GM23338 (cell line): ENCODE data around the gene KIF20B. TPM values are rescaled to one million over a fixed set of nuclear protein-coding genes. Genes with fewer than 3 reads are reported as not detected.

Experiments
- ATAC-seq: fragments of 200-7000 bp; cut with Tn5 transposase; 3 replicates; pipeline ENCODE4 v1.9.1; 2020
- DNase-seq: peaks from one replicate; pipeline ENCODE4 v3.0.0-alpha.2; 2015; ENCODE audit warnings: low spot score
- H2AFZ ChIP-seq: fragments of 200-600 bp; sonication (generic); 2 replicates; pipeline ENCODE4 v1.8.0; 2016; ENCODE audit warnings: antibody characterized with exemption, mild to moderate bottlenecking, moderate library complexity
- H3F3A ChIP-seq: fragments of 200-600 bp; sonication (generic); replicated peaks from 2 replicates; pipeline ENCODE4 v1.8.0; 2017; ENCODE audit warnings: antibody characterized with exemption, mixed run types, low read depth
- H3K27ac ChIP-seq: fragments of 200-600 bp; sonication (generic); 2 replicates; pipeline ENCODE4 v1.6.1; 2016; ENCODE audit warnings: low read depth
- H3K27me3 ChIP-seq: fragments of 200-600 bp; sonication (generic); 2 replicates; pipeline ENCODE4 v1.8.0; 2016; ENCODE audit warnings: mild to moderate bottlenecking, mixed run types, moderate library complexity; ENCODE audit not compliant: insufficient read depth
- H3K36me3 ChIP-seq: fragments of 200-600 bp; sonication (generic); 2 replicates; pipeline ENCODE4 v1.8.0; 2016; ENCODE audit warnings: mild to moderate bottlenecking; ENCODE audit not compliant: insufficient read depth
- H3K4me1 ChIP-seq: fragments of 200-600 bp; sonication (generic); 2 replicates; pipeline ENCODE4 v1.8.0; 2016; ENCODE audit warnings: mild to moderate bottlenecking, moderate library complexity; ENCODE audit not compliant: insufficient read depth
- H3K4me2 ChIP-seq: fragments of 200-600 bp; sonication (generic); 2 replicates; pipeline ENCODE4 v1.7.1; 2017; ENCODE audit warnings: mixed run types
- H3K4me3 ChIP-seq: fragments of 200-600 bp; sonication (generic); 2 replicates; pipeline ENCODE4 v1.6.1; 2016; ENCODE audit warnings: mixed run types
- H3K79me2 ChIP-seq: fragments of 200-600 bp; sonication (generic); replicated peaks from 2 replicates; pipeline ENCODE4 v1.8.0; 2017; ENCODE audit warnings: mild to moderate bottlenecking; ENCODE audit not compliant: insufficient read depth
- H3K9me2 ChIP-seq: fragments of 200-600 bp; sonication (generic); 2 replicates; pipeline ENCODE4 v1.8.0; 2017; ENCODE audit not compliant: insufficient read depth
- H4K20me1 ChIP-seq: fragments of 200-600 bp; sonication (generic); replicated peaks from 2 replicates; pipeline ENCODE4 v1.8.0; 2017; ENCODE audit warnings: mild to moderate bottlenecking; ENCODE audit not compliant: insufficient read depth
- H3K27ac Mint-ChIP-seq: 2 replicates; pipeline ENCODE4 v1.8.0; 2020; ENCODE audit warnings: inconsistent platforms, mild to moderate bottlenecking, moderate library complexity, mixed read lengths
- H3K27me3 Mint-ChIP-seq: 3 replicates; pipeline ENCODE4 v1.8.0; 2022; ENCODE audit warnings: low read depth, mild to moderate bottlenecking, moderate library complexity, mixed read lengths, inconsistent platforms; ENCODE audit not compliant: insufficient read depth, poor library complexity
- H3K36me3 Mint-ChIP-seq: 3 replicates; pipeline ENCODE4 v1.8.0; 2021; ENCODE audit warnings: low read depth, mild to moderate bottlenecking, inconsistent platforms, moderate library complexity, mixed read lengths
- H3K4me1 Mint-ChIP-seq: 3 replicates; pipeline ENCODE4 v1.8.0; 2020; ENCODE audit warnings: mild to moderate bottlenecking, inconsistent platforms, mixed read lengths
- H3K4me3 Mint-ChIP-seq: 3 replicates; pipeline ENCODE4 v1.8.0; 2021; ENCODE audit warnings: moderate library complexity, mild to moderate bottlenecking, inconsistent platforms, mixed read lengths
- H3K9me3 Mint-ChIP-seq: 3 replicates; pipeline ENCODE4 v1.8.0; 2020; ENCODE audit warnings: moderate library complexity, mild to moderate bottlenecking, inconsistent platforms, mixed read lengths
- CREB1 ChIP-seq: fragments of 250-450 bp; sonication (Bioruptor Pico); IDR thresholded peaks from 2 replicates; pipeline ENCODE4 v1.5.0; 2020; ENCODE audit warnings: low read depth, mild to moderate bottlenecking, moderate library complexity
- EZH2 ChIP-seq: fragments of 200-600 bp; sonication (generic); IDR thresholded peaks from one replicate; pipeline ENCODE4 v1.8.0; 2017; ENCODE audit warnings: antibody characterized with exemption, mild to moderate bottlenecking, low read depth; ENCODE audit not compliant: unreplicated experiment
- EZH2phosphoT487 ChIP-seq: fragments of 200-600 bp; sonication (generic); IDR thresholded peaks from one replicate; pipeline ENCODE4 v1.8.1; 2018; ENCODE audit warnings: antibody characterized with exemption; ENCODE audit not compliant: unreplicated experiment
- JUNB ChIP-seq: IDR thresholded peaks from one replicate; pipeline ENCODE4 v1.6.1; 2016; ENCODE audit warnings: antibody characterized with exemption; ENCODE audit not compliant: unreplicated experiment
- NANOG ChIP-seq: IDR thresholded peaks from 2 replicates; pipeline ENCODE4 v1.6.1; 2016; ENCODE audit warnings: antibody characterized with exemption, borderline replicate concordance
- POLR2AphosphoS5 ChIP-seq: IDR thresholded peaks from 2 replicates; pipeline ENCODE4 v1.6.1; 2016; ENCODE audit warnings: antibody characterized with exemption, low read depth
- STAT1 ChIP-seq: IDR thresholded peaks from one replicate; pipeline ENCODE4 v1.6.1; 2016; ENCODE audit warnings: antibody characterized with exemption; ENCODE audit not compliant: unreplicated experiment
- ZNF114 ChIP-seq: fragments of 250-450 bp; sonication (Bioruptor Pico); IDR thresholded peaks from 2 replicates; pipeline ENCODE4 v1.5.0; 2020; ENCODE audit warnings: mild to moderate bottlenecking, moderate library complexity
- ZNF331 ChIP-seq: fragments of 250-450 bp; sonication (Bioruptor Pico); IDR thresholded peaks from 2 replicates; pipeline ENCODE4 v1.5.0; 2020; ENCODE audit warnings: low read depth, mild to moderate bottlenecking, moderate library complexity
- polyA plus RNA-seq: library from polyadenylated mRNA; unstranded; fragments of >200 nt; fragmentation: Nextera tagmentation; extraction: Ambion mirVana; gene quantifications from 2 replicates; pipeline ENCODE4 v1.2.1, GENCODE V29; 2016
- total RNA-seq: library from RNA; depleted of rRNA; stranded (reverse); fragments of >200 nt; shearing (Covaris generic); gene quantifications from 2 replicates; pipeline ENCODE4 v1.2.3, GENCODE V29; 2014
- TF ChIP-seq, protein P1 (sequence below): IDR thresholded peaks from one replicate; pipeline ENCODE4 v1.6.1; 2018; ENCODE audit warnings: antibody characterized with exemption; ENCODE audit not compliant: unreplicated experiment
- TF ChIP-seq, protein P2 (sequence below): fragments of 250-450 bp; sonication (Bioruptor Pico); IDR thresholded peaks from 2 replicates; pipeline ENCODE4 v1.5.0; 2020; ENCODE audit warnings: mild to moderate bottlenecking, moderate library complexity
- TF ChIP-seq, protein P3 (sequence below), 2 experiments: fragments of 200-600 bp in 1 of 2; sonication (generic) in 1 of 2; conservative IDR thresholded peaks; 2 replicates each; pipeline versions ENCODE4 v1.5.1 to v1.6.1; 2016 to 2017; ENCODE audit warnings: antibody characterized with exemption in 2 of 2, low read depth in 2 of 2, mild to moderate bottlenecking in 2 of 2, moderate library complexity in 1 of 2
- TF ChIP-seq, protein P4 (sequence below): IDR thresholded peaks from 2 replicates; pipeline ENCODE4 v1.6.1; 2016; ENCODE audit warnings: antibody characterized with exemption

Gene KIF20B
- total and polyA plus RNA-seq, 2 experiments from 2014 or later: 42.7 to 111 TPM

DNA sequence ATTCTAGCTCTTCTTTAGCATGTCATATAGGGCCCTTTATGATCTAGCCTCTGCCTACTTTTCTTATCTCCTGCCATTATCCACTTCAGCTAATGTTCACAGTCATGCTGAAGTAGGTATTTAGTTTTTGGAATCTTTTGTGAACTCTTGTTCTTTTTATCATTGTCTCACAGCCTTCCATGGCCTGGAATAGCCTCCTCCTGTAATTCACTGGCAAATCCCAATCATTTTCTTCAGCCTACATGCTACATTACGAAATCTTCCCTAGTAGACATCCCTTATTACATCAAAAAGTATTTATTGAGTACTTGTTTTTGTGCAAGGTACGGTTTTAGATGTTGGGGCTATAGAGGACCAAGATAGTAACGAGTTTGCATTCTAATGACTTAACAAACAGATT, 3.4 kb upstream of the KIF20B start:
- H3K4me1 Mint-ChIP-seq: peaks cover 29% of the 10 kb centered on the region
- H3F3A ChIP-seq: no peaks in the 10 kb centered on the region
- no peaks in the 10 kb centered on the region; the same call in 1 of the 2 replicates for H4K20me1 ChIP-seq
- peaks cover 12% of the 10 kb centered on the region for H3K27me3 Mint-ChIP-seq
- H3K4me2 ChIP-seq: no peak overlapping the region
- peaks cover 14% of the 10 kb centered on the region for H3K79me2 ChIP-seq
- no peak overlapping the region for H3K4me3 ChIP-seq
- no peaks in the 10 kb centered on the region for H3K27me3 ChIP-seq
- H3K27ac ChIP-seq: no peak overlapping the region
- H3K9me3 Mint-ChIP-seq: peaks cover 3% of the 10 kb centered on the region; the same call in 2 of the 3 replicates
- H3K4me3 Mint-ChIP-seq: no peak overlapping the region
- H3K36me3 Mint-ChIP-seq: peaks cover 3% of the 10 kb centered on the region; the same call in 1 of the 3 replicates
- H3K27ac Mint-ChIP-seq: no peak overlapping the region
- DNase-seq (no peak), ATAC-seq (no peak)
- peaks cover 15% of the 10 kb centered on the region; the same call in 1 of the 2 replicates for H3K4me1 ChIP-seq
- no peaks in the 10 kb centered on the region for H3K9me2 ChIP-seq
- H3K36me3 ChIP-seq: no peaks in the 10 kb centered on the region
- H2AFZ ChIP-seq: no peak overlapping the region
- no peak for TF ChIP-seq EZH2
- no peak for TF ChIP-seq ZNF331 (CRISPR knock-in tag)
- TF ChIP-seq, protein P1, sequence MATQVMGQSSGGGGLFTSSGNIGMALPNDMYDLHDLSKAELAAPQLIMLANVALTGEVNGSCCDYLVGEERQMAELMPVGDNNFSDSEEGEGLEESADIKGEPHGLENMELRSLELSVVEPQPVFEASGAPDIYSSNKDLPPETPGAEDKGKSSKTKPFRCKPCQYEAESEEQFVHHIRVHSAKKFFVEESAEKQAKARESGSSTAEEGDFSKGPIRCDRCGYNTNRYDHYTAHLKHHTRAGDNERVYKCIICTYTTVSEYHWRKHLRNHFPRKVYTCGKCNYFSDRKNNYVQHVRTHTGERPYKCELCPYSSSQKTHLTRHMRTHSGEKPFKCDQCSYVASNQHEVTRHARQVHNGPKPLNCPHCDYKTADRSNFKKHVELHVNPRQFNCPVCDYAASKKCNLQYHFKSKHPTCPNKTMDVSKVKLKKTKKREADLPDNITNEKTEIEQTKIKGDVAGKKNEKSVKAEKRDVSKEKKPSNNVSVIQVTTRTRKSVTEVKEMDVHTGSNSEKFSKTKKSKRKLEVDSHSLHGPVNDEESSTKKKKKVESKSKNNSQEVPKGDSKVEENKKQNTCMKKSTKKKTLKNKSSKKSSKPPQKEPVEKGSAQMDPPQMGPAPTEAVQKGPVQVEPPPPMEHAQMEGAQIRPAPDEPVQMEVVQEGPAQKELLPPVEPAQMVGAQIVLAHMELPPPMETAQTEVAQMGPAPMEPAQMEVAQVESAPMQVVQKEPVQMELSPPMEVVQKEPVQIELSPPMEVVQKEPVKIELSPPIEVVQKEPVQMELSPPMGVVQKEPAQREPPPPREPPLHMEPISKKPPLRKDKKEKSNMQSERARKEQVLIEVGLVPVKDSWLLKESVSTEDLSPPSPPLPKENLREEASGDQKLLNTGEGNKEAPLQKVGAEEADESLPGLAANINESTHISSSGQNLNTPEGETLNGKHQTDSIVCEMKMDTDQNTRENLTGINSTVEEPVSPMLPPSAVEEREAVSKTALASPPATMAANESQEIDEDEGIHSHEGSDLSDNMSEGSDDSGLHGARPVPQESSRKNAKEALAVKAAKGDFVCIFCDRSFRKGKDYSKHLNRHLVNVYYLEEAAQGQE: no peak
- TF ChIP-seq, protein P2, sequence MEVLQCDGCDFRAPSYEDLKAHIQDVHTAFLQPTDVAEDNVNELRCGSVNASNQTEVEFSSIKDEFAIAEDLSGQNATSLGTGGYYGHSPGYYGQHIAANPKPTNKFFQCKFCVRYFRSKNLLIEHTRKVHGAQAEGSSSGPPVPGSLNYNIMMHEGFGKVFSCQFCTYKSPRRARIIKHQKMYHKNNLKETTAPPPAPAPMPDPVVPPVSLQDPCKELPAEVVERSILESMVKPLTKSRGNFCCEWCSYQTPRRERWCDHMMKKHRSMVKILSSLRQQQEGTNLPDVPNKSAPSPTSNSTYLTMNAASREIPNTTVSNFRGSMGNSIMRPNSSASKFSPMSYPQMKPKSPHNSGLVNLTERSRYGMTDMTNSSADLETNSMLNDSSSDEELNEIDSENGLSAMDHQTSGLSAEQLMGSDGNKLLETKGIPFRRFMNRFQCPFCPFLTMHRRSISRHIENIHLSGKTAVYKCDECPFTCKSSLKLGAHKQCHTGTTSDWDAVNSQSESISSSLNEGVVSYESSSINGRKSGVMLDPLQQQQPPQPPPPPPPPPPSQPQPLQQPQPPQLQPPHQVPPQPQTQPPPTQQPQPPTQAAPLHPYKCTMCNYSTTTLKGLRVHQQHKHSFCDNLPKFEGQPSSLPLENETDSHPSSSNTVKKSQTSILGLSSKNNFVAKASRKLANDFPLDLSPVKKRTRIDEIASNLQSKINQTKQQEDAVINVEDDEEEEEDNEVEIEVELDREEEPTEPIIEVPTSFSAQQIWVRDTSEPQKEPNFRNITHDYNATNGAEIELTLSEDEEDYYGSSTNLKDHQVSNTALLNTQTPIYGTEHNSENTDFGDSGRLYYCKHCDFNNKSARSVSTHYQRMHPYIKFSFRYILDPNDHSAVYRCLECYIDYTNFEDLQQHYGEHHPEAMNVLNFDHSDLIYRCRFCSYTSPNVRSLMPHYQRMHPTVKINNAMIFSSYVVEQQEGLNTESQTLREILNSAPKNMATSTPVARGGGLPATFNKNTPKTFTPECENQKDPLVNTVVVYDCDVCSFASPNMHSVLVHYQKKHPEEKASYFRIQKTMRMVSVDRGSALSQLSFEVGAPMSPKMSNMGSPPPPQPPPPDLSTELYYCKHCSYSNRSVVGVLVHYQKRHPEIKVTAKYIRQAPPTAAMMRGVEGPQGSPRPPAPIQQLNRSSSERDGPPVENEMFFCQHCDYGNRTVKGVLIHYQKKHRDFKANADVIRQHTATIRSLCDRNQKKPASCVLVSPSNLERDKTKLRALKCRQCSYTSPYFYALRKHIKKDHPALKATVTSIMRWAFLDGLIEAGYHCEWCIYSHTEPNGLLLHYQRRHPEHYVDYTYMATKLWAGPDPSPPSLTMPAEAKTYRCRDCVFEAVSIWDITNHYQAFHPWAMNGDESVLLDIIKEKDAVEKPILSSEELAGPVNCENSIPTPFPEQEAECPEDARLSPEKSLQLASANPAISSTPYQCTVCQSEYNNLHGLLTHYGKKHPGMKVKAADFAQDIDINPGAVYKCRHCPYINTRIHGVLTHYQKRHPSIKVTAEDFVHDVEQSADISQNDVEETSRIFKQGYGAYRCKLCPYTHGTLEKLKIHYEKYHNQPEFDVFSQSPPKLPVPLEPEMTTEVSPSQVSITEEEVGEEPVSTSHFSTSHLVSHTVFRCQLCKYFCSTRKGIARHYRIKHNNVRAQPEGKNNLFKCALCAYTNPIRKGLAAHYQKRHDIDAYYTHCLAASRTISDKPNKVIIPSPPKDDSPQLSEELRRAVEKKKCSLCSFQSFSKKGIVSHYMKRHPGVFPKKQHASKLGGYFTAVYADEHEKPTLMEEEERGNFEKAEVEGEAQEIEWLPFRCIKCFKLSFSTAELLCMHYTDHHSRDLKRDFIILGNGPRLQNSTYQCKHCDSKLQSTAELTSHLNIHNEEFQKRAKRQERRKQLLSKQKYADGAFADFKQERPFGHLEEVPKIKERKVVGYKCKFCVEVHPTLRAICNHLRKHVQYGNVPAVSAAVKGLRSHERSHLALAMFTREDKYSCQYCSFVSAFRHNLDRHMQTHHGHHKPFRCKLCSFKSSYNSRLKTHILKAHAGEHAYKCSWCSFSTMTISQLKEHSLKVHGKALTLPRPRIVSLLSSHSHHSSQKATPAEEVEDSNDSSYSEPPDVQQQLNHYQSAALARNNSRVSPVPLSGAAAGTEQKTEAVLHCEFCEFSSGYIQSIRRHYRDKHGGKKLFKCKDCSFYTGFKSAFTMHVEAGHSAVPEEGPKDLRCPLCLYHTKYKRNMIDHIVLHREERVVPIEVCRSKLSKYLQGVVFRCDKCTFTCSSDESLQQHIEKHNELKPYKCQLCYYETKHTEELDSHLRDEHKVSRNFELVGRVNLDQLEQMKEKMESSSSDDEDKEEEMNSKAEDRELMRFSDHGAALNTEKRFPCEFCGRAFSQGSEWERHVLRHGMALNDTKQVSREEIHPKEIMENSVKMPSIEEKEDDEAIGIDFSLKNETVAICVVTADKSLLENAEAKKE (CRISPR knock-in tag): no peak
- TF ChIP-seq, protein P3, sequence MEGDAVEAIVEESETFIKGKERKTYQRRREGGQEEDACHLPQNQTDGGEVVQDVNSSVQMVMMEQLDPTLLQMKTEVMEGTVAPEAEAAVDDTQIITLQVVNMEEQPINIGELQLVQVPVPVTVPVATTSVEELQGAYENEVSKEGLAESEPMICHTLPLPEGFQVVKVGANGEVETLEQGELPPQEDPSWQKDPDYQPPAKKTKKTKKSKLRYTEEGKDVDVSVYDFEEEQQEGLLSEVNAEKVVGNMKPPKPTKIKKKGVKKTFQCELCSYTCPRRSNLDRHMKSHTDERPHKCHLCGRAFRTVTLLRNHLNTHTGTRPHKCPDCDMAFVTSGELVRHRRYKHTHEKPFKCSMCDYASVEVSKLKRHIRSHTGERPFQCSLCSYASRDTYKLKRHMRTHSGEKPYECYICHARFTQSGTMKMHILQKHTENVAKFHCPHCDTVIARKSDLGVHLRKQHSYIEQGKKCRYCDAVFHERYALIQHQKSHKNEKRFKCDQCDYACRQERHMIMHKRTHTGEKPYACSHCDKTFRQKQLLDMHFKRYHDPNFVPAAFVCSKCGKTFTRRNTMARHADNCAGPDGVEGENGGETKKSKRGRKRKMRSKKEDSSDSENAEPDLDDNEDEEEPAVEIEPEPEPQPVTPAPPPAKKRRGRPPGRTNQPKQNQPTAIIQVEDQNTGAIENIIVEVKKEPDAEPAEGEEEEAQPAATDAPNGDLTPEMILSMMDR (conservative IDR thresholded peaks at IDR 0.05; ENCODE audit: low read depth in 2 of 2): no peak
- TF ChIP-seq EZH2phosphoT487: no peak
- TF ChIP-seq, protein P4, sequence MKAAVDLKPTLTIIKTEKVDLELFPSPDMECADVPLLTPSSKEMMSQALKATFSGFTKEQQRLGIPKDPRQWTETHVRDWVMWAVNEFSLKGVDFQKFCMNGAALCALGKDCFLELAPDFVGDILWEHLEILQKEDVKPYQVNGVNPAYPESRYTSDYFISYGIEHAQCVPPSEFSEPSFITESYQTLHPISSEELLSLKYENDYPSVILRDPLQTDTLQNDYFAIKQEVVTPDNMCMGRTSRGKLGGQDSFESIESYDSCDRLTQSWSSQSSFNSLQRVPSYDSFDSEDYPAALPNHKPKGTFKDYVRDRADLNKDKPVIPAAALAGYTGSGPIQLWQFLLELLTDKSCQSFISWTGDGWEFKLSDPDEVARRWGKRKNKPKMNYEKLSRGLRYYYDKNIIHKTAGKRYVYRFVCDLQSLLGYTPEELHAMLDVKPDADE: no peak
- no peak for TF ChIP-seq NANOG
- TF ChIP-seq STAT1: no peak
- no peak for TF ChIP-seq CREB1
- no peak for TF ChIP-seq ZNF114 (CRISPR knock-in tag)
- TF ChIP-seq JUNB: no peak
- no peak for TF ChIP-seq POLR2AphosphoS5
